ENCODE results near the gene FSIP1.

Gene FSIP1

DNA sequence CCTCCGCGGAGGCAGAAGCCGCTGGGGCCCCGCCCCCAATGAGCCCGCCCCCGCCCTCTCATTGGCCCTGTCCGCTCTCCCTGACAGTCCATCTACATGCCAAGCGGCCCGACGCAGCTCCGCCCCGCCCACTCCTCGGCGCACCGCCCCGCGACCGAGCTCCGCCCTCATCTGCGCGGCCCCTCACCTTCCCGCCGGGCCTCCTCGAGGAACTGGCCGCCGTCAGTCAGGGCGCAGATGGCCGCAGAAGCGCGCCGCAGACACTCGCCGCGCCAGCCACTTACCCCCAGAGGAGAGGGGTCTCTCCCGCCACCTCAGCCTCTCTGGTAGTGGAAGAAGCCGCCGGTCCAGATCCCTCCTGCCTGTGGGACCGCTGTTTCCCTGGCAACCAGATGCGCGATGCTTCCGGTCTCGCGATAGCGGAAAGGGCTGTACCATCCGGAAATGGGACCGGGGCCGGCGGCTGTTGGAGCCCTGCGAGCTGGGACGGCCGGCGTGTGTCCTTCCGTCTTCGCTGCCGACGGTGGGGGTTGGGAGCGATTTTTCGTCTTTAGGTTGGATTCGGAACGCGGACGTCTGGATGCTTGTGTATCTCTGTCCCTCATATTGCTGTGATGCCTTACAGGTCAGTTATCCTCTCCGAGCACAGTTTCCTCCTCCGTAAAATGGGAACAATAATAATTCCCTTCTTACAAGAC, at the start of gene FSIP1:
FSIP1 (minus strand) TSS at position 401 of the 698 bp plus-strand sequence. CDS start 6,317 bp downstream, outside the sequence.
- TF ChIP-seq, protein P1, sequence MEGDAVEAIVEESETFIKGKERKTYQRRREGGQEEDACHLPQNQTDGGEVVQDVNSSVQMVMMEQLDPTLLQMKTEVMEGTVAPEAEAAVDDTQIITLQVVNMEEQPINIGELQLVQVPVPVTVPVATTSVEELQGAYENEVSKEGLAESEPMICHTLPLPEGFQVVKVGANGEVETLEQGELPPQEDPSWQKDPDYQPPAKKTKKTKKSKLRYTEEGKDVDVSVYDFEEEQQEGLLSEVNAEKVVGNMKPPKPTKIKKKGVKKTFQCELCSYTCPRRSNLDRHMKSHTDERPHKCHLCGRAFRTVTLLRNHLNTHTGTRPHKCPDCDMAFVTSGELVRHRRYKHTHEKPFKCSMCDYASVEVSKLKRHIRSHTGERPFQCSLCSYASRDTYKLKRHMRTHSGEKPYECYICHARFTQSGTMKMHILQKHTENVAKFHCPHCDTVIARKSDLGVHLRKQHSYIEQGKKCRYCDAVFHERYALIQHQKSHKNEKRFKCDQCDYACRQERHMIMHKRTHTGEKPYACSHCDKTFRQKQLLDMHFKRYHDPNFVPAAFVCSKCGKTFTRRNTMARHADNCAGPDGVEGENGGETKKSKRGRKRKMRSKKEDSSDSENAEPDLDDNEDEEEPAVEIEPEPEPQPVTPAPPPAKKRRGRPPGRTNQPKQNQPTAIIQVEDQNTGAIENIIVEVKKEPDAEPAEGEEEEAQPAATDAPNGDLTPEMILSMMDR (IDR thresholded peaks at IDR 0.05; ENCODE audit: insufficient read depth, low read length, missing control alignments): no peak
- CTCF ChIA-PET: interaction anchor here (1.1 to 2.1 kb wide), 5 partner anchors 10 to 98 kb away, joined by 3 to 9 read pairs (median 5); no protein-coding TSS in a partner anchor
- POLR2A ChIA-PET: interaction anchor here (0.6 to 0.7 kb wide), 3 partner anchors 151 to 1068 kb away, joined by 3 read pairs; partner anchors contain the start of gene EIF2AK4

DNA sequence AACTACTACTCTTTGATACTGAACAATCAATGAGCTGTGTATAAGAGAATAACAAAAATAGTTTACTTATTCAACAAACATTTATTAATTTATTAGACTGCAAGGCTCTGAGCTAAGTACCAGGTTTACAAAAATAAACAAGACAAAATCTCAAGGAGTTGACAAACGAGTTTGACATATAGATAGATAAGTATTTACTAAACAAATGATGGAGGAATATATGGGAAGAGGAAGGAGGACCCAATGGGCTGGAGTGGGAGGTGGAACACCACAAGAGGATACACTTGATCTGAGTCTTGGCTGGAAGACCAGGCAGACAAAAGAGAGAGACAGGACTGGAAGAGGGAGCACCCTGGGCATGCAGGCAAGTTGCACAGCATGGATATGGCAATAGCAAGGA, 47.5 kb upstream of the FSIP1 start:
- CTCF ChIA-PET: no interaction called here
- no peak for DNase-seq (ENCODE audit: low read depth, low spot score)
- POLR2A ChIA-PET: no interaction called here
- TF ChIP-seq, protein P1 (IDR thresholded peaks at IDR 0.05; ENCODE audit: insufficient read depth, low read length, missing control alignments): no peak
- H3K4me3 ChIP-seq (ENCODE audit: low read depth, low read length): no peak overlapping the region

More for the DNA sequence above, at the start of gene FSIP1:
- peak within 1 kb of the TSS; percentile 80 for H3K4me3 ChIP-seq (ENCODE audit: low read depth, low read length)
- DNase-seq (ENCODE audit: low read depth, low spot score): peak; percentile 72

DNA sequence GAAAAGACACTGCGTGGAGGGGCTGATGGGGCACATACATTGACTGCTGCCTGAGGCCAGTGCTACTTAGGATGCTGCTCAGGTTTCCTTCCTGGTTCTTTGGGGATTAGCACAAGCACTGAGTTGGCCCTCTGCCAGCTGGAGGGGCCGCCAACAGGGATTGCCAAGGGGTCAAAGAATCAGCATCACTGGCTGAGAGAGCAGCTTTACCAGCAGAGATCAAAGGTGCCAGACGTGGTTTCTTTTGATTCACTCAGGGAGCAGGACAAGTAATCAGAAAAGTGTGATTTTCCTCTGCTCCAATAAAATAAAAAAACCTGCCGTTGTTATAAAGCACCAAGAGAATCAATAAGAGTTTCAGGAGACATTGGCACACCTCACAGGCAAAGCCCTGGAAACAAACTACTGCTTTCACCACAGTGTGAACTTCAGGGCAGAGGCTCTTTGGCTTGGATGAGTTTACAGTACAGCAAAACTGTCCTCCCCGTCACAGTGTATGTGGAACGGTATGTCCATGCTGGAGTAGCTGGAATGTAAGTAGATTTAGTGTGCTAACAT, 45.8 kb upstream of the FSIP1 start:
- POLR2A ChIA-PET: no interaction called here
- TF ChIP-seq, protein P1 (IDR thresholded peaks at IDR 0.05; ENCODE audit: insufficient read depth, low read length, missing control alignments): no peak
- no peak overlapping the region for H3K4me3 ChIP-seq (ENCODE audit: low read depth, low read length)
- no peak for DNase-seq (ENCODE audit: low read depth, low spot score)
- CTCF ChIA-PET: interaction anchor here (1.0 to 2.0 kb wide), 2 partner anchors 9 to 14 kb away, joined by 3 to 5 read pairs; no protein-coding TSS in a partner anchor

DNA sequence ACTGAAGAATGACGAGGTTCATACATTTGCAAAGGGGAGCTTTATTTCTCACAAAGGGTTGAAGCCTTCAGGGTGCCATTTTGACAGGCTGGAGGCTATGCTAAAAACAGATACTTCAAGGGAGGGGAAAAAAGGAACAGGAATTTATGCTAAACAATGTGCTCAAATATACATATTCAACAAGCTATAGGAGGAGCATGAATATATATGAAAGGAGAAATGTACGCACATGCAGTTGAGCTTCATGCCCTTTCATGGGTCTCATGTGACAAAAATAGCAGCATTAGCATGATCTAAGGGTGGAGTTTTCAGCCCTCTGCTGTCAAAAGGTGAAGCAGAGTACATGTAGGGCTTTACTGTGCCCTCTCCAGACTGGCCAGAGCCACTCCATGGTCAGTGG, 44.3 kb upstream of the FSIP1 start:
- ChIA-PET POLR2A (no interaction called here), CTCF (no interaction called here)
- no peak for DNase-seq (ENCODE audit: low read depth, low spot score)
- TF ChIP-seq, protein P1 (IDR thresholded peaks at IDR 0.05; ENCODE audit: insufficient read depth, low read length, missing control alignments): no peak
- H3K4me3 ChIP-seq (ENCODE audit: low read depth, low read length): no peak overlapping the region

DNA sequence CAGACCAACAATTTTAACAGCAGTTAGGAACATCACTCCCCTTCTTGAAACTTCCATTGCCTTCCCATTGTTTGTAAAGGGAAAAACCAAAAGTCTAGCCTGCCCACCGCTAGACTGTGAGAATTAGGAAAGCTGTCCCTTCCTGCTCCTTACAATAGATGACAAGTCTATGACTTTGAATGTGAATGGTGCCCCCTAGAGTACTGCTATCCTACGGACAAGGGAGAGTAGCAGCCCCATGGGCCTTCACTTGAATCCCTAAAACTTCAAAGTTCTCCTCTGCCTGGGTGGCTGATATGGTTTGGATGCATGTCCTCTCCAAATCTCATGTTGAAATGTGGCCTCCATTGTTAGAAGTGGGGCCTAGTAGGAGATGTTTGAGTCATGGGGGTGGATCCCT, 41.0 kb upstream of the FSIP1 start:
- TF ChIP-seq, protein P1 (IDR thresholded peaks at IDR 0.05; ENCODE audit: insufficient read depth, low read length, missing control alignments): no peak
- no peak for DNase-seq (ENCODE audit: low read depth, low spot score)
- CTCF ChIA-PET: interaction anchor here (0.8 kb wide), 1 partner anchor 18 kb away, joined by 3 read pairs; no protein-coding TSS in a partner anchor
- POLR2A ChIA-PET: no interaction called here
- H3K4me3 ChIP-seq (ENCODE audit: low read depth, low read length): no peak overlapping the region

DNA sequence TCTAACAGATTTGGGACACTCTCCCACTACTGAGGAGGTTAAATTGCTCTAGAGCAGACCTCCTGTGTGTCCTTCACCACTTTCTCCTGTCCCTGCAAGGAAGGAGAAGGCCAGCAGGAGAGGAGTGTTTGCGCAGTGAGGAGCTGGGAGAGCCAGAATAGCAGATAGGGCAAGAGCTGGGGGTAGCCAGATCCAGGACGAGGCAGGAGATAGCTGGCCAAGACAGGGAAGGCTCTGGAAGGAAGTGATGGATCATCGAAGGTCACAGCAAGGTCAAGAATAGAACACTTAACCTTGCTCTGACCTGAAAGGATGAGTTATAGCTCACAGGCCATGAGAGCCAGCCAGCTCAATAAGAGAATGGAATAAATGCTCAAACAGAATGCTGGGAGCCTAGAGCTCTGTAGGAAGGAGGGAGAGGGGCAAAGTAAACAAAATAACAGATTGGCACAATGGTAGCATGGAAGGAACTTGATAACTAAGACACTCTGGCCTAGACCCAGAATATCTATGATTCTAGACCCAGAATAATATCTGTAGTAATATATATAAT, 37.5 kb upstream of the FSIP1 start:
- no peak for DNase-seq (ENCODE audit: low read depth, low spot score)
- TF ChIP-seq, protein P1 (IDR thresholded peaks at IDR 0.05; ENCODE audit: insufficient read depth, low read length, missing control alignments): no peak
- ChIA-PET CTCF (interaction anchor here (1.2 to 1.5 kb wide), 4 partner anchors 9 to 31 kb away, joined by 3 to 6 read pairs (median 4); no protein-coding TSS in a partner anchor), POLR2A (no interaction called here)
- no peak overlapping the region for H3K4me3 ChIP-seq (ENCODE audit: low read depth, low read length)
